ENCODE results near the gene PRPS1L1.

DNA sequence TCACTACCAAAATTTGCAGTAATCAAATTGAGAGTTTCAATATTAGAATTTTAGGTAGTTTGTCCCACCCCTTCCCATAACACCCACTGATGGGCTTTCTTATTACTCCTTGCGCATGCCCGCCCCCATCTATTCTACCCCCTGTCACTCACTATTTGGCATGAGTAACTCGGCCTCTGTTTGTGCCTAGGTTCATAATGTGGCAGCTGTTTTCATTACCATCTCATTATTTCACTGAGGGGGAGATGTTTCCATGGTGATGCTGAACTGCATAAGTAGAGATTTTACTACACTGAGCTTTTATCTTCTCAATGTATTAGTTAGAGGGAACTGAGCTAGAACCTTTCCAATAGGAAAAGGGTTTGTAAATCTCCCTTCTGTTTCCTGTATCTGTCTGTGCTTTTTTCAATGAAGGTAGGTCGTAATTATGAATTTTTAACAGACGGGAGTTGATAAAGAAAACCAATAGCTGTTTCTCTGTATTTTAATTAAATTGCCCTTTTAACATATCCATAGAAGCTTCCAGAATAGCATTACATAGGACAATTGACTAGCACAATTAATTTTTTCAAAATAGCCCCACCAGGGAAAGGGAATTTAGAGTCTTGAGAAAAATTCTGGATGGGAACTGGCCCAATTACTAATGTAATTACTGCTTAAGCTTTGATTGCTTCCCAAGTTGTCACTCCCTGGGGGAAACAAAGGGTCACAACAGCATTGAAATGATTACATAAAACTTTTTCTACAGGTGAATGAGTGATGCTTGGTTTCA is 33.4 kb downstream of the PRPS1L1 start:
- TF ChIP-seq EZH2 (IDR thresholded peaks at IDR 0.05; ENCODE audit: borderline replicate concordance, low read depth, low read length, poor library complexity, severe bottlenecking) = no peak
- TF ChIP-seq, protein P1, sequence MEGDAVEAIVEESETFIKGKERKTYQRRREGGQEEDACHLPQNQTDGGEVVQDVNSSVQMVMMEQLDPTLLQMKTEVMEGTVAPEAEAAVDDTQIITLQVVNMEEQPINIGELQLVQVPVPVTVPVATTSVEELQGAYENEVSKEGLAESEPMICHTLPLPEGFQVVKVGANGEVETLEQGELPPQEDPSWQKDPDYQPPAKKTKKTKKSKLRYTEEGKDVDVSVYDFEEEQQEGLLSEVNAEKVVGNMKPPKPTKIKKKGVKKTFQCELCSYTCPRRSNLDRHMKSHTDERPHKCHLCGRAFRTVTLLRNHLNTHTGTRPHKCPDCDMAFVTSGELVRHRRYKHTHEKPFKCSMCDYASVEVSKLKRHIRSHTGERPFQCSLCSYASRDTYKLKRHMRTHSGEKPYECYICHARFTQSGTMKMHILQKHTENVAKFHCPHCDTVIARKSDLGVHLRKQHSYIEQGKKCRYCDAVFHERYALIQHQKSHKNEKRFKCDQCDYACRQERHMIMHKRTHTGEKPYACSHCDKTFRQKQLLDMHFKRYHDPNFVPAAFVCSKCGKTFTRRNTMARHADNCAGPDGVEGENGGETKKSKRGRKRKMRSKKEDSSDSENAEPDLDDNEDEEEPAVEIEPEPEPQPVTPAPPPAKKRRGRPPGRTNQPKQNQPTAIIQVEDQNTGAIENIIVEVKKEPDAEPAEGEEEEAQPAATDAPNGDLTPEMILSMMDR (conservative IDR thresholded peaks at IDR 0.05; ENCODE audit: low read depth, low read length) = no peak

All from A673 (cell line).